Measurements from ENCODE around the gene TUBB4A.
"Not testable (repeated sequence)": the region's sequence is repeated elsewhere in the genome, so short reads cannot be mapped to it uniquely, and the experiment has no call there.

Gene TUBB4A

DNA sequence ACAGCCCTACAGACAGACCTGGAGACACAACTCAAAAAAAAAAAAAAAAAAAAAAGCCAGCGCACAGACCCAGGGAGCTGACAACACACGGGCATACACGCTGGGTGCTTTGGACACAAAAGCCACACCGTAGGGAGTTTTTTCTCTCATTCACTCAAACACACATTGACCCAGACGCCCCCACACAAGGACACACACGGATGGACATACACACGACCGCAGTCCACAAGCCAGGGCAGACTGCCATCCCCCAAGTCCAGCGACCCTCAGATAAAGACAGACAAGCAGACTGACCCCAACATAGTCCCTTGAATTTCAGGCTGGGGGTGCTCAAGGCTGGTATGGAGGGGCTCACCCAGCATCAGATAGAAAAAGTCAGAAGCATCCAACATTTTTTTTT is 12.0 kb upstream of the TUBB4A start:
- DNase-seq (ENCODE audit: low spot score) = no peak

DNA sequence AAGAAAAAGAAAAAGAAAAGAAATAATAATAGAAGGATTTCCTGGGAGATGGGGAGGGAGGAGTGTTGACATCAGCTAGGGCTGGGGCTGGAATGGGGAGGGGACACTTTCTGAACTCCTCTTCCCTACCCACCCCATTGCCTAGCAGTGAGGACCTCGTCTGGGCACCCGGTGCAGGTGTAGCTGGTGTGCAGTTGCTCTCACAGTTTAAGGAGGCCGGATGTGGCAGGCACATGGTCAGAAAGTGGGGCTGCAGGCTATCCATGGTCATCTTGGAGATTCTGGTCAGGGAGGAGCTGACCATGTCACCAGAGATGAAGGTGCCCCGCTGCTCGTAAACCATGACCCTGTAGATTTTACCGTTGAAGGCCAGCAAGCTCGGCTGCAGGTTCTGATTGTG is 8.5 kb upstream of the TUBB4A start:
- TF ChIP-seq, protein P1, sequence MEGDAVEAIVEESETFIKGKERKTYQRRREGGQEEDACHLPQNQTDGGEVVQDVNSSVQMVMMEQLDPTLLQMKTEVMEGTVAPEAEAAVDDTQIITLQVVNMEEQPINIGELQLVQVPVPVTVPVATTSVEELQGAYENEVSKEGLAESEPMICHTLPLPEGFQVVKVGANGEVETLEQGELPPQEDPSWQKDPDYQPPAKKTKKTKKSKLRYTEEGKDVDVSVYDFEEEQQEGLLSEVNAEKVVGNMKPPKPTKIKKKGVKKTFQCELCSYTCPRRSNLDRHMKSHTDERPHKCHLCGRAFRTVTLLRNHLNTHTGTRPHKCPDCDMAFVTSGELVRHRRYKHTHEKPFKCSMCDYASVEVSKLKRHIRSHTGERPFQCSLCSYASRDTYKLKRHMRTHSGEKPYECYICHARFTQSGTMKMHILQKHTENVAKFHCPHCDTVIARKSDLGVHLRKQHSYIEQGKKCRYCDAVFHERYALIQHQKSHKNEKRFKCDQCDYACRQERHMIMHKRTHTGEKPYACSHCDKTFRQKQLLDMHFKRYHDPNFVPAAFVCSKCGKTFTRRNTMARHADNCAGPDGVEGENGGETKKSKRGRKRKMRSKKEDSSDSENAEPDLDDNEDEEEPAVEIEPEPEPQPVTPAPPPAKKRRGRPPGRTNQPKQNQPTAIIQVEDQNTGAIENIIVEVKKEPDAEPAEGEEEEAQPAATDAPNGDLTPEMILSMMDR (IDR thresholded peaks at IDR 0.05; ENCODE audit: extremely low read depth, missing control alignments) = no peak
- peak; percentile 2 for DNase-seq (ENCODE audit: low spot score)

More for the DNA sequence above, 12.0 kb upstream of the TUBB4A start:
- TF ChIP-seq, protein P1 (IDR thresholded peaks at IDR 0.05; ENCODE audit: extremely low read depth, missing control alignments) = no peak

DNA sequence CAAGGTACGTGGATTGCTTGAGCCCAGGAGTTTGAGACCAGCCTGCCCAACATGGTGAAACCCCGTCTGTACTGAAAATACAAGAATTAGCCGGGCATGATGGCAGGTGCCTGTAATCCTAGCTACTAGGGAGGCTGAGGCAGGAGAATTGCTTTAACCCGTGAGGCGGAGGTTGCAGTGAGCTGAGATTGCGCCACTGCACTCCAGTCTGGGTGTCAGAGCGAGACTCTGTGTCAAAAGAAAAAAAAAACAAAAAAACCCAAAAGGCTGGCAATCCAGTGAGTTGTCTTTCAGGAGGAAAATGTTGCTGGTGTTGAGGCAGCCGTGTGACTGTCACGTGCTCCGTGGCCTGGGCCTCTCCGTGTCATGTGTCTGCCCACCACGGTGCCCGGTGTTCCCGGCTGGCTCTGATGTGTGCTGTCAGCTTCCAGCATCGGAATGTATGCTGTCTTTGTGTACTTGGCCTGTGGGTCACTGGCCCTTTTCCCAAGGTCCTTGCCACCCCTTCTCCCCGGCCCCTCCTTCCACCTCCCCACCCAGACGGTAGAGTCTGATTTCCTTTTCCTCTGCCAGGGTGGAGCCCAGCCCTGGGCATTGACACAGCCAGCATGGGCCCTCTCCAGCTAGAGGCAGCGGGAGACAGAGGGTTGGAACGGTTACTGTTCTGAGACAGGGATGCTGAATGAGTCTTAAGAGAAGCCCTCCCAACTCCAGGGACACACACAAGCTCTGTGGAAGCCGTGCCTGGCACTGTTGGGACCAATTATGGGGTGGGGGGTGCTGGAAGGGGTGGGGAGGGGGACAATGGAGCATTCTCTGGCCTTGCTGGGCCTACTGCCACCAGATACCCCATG is 7.2 kb upstream of the TUBB4A start:
- no peak for DNase-seq (ENCODE audit: low spot score)
- TF ChIP-seq, protein P1 (IDR thresholded peaks at IDR 0.05; ENCODE audit: extremely low read depth, missing control alignments) = no peak

DNA sequence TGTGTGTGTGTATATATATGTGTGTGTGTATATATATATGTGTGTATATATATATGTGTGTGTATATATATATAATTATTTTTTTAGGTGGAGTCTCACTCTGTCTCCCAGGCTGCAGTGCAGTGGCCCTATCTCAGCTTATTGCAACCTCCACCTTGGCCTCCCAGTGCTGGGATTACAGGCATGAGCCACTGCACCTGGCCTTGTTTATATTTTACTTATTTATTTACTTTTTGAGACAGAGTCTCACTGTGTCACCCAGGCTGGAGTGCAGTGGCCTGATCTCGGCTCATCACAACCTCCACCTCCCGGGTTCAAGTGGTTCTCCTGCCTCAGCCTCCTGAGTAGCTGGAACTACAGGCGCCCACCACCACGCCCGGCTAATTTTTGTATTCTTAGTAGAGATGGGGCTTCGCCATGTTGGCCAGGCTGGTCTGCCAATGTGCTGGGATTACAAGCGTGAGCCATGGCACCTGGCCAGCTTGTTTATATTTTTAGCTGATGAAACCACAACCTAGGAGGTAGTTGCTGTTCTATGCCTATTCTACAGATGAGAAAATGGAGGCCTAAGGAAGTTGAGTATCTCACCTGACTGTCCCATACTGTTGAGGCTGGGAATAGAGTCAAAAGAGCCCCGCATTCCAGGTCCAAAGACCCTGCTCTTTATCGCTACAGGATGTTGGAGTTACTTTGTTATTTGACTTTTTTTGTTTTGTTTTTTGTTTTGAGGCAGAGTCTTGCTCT is 6.1 kb upstream of the TUBB4A start:
- not testable (repeated sequence) for DNase-seq (ENCODE audit: low spot score)

DNA sequence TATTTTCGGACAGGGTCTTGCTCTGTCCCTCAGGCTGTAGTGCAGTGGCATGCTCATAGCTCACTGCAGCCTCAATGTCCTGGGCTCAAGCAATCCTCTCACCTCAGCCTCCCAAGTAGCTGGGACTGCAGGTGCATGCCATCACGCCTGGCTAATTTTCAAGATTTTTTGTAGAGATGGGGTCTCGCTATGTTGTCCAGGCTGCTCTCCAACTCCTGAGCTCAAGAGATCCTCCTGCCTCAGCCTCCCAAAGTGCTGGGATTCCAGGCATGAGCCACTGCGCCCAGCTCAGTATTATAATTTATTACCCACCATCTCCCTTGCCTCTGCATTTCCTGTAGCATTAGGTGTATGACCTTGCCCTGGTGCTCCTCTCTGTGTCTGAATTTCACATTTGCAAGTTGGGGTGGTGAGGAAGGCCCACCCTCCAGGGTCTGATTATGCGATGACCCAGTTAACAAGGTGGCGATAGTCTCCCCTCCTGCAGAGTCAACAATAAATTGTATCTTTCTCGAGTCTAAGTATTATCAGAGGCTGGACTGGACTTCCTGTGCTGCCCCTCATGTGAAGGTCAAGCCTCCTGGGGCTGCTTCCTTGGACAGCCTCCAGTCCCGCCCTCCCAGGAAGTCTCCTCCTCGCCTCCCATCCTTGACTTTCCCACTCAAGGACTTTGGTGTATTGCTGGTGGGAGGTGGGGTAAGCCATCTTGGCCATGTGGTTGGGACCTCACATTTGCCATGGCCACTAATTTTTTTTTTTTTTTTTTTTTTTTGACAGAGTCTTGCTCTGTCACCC is 1.5 kb upstream of the TUBB4A start:
- peak; percentile 7 for DNase-seq (ENCODE audit: low spot score)

DNA sequence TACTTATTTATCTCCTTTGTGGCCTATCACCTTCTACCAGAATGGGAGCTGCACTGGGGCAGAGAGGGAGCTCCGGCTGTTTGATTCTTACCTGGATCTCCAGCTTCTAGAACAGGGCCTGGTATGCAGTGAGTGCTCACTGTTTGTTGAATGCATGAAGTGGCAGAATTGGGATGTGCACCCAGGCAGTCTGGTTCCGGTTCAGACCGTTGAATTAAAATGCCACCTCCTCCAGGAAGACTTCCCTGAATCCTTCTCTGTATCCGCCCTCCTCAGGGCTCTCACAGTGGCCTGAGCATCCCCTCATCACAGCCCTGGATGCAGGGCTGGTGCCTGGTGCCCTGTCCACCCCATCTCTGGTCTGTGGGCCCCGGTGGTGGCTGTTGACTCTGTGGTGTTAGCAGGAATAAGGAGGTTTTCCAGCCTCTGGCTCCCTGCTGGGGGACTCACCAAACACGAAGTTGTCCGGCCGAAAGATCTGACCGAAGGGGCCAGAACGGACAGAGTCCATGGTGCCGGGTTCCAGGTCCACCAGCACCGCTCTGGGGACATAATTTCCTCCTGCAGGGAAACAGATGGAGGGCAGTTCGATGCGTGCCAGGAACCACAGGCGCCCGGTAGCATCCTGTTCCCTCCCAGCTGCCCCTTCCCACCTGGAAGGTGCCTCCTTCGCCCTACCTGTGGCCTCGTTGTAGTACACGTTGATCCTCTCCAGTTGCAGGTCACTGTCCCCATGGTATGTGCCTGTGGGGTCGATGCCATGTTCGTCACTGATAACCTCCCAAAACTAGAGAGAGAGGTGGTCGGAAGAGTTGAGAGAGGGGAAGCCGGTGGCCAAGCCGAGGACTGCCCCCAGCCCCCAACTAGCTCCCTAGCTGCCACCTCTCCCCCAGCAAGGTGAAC is 1.0 kb downstream of the TUBB4A start:
- peak; percentile 14 for DNase-seq (ENCODE audit: low spot score)
- TF ChIP-seq, protein P1 (IDR thresholded peaks at IDR 0.05; ENCODE audit: extremely low read depth, missing control alignments) = no peak

More for the DNA sequence above, 1.5 kb upstream of the TUBB4A start:
- TF ChIP-seq, protein P1 (IDR thresholded peaks at IDR 0.05; ENCODE audit: extremely low read depth, missing control alignments) = no peak
